ENCODE data around the gene ZFAND2A.
"Not testable (repeated sequence)": the region's sequence is repeated elsewhere in the genome, so short reads cannot be mapped to it uniquely, and the experiment has no call there.

ZFAND2A gene

GRCh38 chr7:1175597-1175966 lies 15.6 kb upstream of the ZFAND2A start:
- DNase-seq (ENCODE audit: extremely low read depth, low read depth) = no peak
- no peak for TF ChIP-seq CTCF (IDR thresholded peaks at IDR 0.05; ENCODE audit: low read depth, low read length, missing control alignments)
- H3K4me3 ChIP-seq (replicated peaks; ENCODE audit: low read depth, low read length) = no peak overlapping the region

- no peak for TF ChIP-seq CTCF (IDR thresholded peaks at IDR 0.05; ENCODE audit: low read depth, low read length, missing control alignments)
- no peak for DNase-seq (ENCODE audit: extremely low read depth, low read depth)
- no peak overlapping the region for H3K4me3 ChIP-seq (replicated peaks; ENCODE audit: low read depth, low read length)
These were observed 15.0 kb upstream of the ZFAND2A start for GRCh38 chr7:1174881-1175596.

GRCh38 chr7:1174002-1174401 lies 14.0 kb upstream of the ZFAND2A start:
- DNase-seq (ENCODE audit: extremely low read depth, low read depth) = no peak
- H3K4me3 ChIP-seq (replicated peaks; ENCODE audit: low read depth, low read length) = no peak overlapping the region
- no peak for TF ChIP-seq CTCF (IDR thresholded peaks at IDR 0.05; ENCODE audit: low read depth, low read length, missing control alignments)

- no peak overlapping the region for H3K4me3 ChIP-seq (replicated peaks; ENCODE audit: low read depth, low read length)
- no peak for TF ChIP-seq CTCF (IDR thresholded peaks at IDR 0.05; ENCODE audit: low read depth, low read length, missing control alignments)
- DNase-seq (ENCODE audit: extremely low read depth, low read depth) = no peak
These were observed 12.9 kb upstream of the ZFAND2A start for GRCh38 chr7:1172666-1173523.

GRCh38 chr7:1171516-1171915 lies 11.5 kb upstream of the ZFAND2A start:
- not testable (repeated sequence) for DNase-seq (ENCODE audit: extremely low read depth, low read depth); H3K4me3 ChIP-seq (replicated peaks; ENCODE audit: low read depth, low read length)

GRCh38 chr7:1170741-1171501 lies 10.9 kb upstream of the ZFAND2A start:
- TF ChIP-seq CTCF (IDR thresholded peaks at IDR 0.05; ENCODE audit: low read depth, low read length, missing control alignments) = no peak
- no peak overlapping the region for H3K4me3 ChIP-seq (replicated peaks; ENCODE audit: low read depth, low read length)
- no peak for DNase-seq (ENCODE audit: extremely low read depth, low read depth)
